ENCODE data around the gene ZNF341.

DNA sequence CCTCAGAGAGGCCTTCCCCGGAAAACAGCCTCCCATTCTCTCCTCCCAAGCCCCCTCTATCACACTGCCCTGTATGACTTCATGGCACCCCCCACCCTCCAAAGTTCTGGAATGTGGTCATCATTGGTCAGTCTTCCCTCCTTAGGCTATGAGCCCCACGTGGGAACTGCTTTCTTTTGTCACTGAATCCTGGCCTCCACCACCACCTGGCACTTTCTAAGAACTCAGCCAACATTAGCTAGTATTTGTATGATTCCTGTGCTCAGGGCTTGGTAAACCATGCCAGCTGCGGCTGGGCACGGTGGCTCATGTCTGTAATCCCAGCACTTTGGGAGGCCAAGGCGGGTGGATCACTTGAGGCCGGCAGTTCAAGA is 37.2 kb upstream of the ZNF341 start:
- TF ChIP-seq TAF1 (IDR thresholded peaks at IDR 0.05; ENCODE audit: borderline replicate concordance, low read depth, low read length): no peak
- TF ChIP-seq POLR2A (IDR thresholded peaks at IDR 0.05; ENCODE audit: low read depth, low read length): no peak
- TF ChIP-seq POLR2AphosphoS5 (IDR thresholded peaks at IDR 0.05; ENCODE audit: low read depth, low read length): no peak

All from GM12892 (cell line).